NCI-H526 (cell line): Measurements from ENCODE around the gene NOTCH2.

Experiments used
- DNase-seq, 2 experiments: peaks; one replicate each; lab custom pipeline; 2025; lab: John Stamatoyannopoulos, UW

The NOTCH2 gene

DNA sequence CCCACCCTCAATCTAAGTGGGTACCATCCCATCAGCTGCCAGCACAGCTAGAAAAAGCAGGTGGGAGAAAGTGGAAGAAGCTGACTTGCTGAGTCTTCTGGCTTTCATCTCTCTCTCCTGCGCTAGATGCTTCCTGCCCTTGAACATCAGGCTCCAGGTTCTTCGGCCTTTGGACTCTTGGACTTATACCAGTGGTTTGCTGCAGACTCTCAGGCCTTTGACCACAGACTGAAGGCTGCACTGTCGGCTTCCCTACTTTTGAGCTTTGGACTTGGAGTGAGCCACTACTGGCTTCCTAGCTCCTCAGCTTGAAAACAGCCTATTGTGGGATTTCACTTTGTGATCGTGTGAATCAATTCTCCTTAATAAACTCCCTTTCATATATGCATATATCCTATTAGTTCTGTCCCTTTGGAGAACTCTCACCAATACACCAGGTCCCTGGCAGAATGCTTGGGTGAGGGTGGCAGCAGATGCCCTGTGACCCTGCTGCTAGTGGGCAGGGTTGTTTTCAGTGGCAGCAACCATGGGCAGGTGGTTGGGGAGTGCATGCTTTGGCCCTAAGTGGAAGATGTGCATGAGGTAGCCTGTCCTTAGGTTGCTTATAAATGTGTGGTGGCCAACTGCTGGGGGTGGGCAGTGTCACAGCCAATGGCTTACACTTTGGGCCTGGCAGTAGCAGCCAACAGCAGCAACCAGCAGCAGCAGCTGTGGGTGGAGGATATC lies 162.4 kb downstream of the NOTCH2 start:
- DNase-seq: no peak

- DNase-seq: no peak
Observed at GRCh38 chr1:119903443-119903835, 166.0 kb downstream of the NOTCH2 start.

- no peak for DNase-seq
Observed at GRCh38 chr1:119902775-119903442, 166.6 kb downstream of the NOTCH2 start.

- DNase-seq: peak; percentile 84 to 87
Observed at GRCh38 chr1:119898981-119899720, 170.3 kb downstream of the NOTCH2 start.

GRCh38 chr1:119898530-119898929 lies 170.9 kb downstream of the NOTCH2 start:
- peak in 1 of 2 experiments; percentile 45 for DNase-seq

- DNase-seq: no peak
Observed at GRCh38 chr1:119896303-119896702, 173.2 kb downstream of the NOTCH2 start, which contains the start of gene ADAM30. Gene ADAM30, minus strand, starts transcription at chr1:119896515. Its CDS starts 179 bp downstream, at chr1:119896336.

GRCh38 chr1:119895102-119895501 lies 174.4 kb downstream of the NOTCH2 start:
- DNase-seq: no peak

DNA sequence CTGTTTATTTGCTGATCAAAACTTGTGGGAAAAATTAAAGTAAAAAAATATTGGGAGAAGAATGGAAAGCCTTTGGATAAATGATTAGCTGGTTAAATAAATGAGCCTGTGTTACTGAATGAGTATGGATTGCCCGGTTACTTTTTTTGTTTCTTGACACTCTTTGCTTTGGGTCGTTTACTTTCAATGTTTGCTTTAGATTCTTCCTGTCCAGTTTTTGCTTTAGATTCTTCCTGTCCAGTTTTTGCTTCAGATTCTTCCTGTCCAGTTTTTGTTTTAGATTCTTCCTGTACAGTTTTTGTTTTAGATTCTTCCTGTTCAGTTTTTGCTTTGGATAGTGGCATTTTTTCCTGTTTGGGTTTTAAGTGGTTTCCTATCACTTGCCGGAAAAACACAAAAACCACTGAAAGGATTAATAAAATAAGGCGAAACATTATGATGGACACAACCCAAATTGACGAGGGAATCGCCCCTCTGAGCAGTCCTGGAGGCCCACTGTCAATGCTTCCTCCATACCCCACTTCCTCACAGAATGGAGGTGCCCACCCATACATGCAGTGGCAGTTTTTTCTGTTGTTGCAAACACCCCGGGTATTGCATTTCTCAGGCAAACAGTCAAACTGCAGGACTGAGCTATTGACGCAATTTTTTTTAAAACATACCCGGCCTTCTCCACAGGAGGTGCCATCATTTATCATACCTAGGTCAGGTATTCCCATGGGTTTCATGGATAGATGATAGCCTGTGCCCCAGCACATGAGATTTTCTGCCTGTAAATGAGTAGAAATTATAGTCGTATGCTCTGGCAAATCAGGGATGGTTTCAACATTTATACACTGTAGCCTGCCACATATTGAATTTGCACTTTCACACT lies 175.4 kb downstream of the NOTCH2 start:
- DNase-seq: no peak

- DNase-seq: peak in 1 of 2 experiments; percentile 18
Observed at GRCh38 chr1:119893238-119893791, 176.1 kb downstream of the NOTCH2 start.

DNA sequence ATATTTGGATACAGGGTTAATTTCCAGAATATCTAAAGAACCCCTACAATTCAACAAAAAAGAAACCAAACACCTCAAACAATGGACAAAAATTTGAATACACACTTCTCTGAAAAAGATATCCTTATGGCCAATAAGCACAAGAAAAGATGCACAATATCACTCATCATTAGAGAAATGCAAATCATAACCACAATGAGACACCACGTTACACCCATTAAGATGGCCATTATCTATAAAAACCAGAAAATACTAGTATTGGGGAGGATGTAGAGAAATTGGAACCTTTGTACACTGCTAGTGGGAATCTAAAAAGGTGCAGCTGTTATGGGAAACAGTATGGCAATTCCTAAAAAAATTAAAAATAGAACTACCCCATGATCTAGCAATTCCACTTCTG lies 178.1 kb downstream of the NOTCH2 start:
- DNase-seq: no peak

DNA sequence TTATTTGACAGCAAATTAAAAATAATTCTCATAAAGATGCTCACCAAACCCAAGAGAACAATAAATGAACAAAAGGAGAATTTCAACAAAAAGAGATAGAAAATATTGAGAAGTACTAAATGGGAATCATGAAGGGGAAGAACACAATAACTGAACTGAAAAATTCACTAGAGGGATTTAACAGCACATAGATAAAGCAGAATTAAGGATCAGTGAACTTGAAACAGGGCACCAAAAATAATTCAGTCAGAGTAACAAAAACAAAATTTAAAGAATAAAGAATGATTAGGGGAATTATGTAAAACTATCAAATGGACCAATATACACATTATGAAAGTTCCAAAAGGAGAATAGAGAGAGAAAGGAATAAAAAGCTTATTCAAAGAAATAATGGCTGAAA lies 181.0 kb downstream of the NOTCH2 start:
- no peak for DNase-seq

GRCh38 chr1:119887427-119887826 lies 182.0 kb downstream of the NOTCH2 start:
- DNase-seq: no peak

DNA sequence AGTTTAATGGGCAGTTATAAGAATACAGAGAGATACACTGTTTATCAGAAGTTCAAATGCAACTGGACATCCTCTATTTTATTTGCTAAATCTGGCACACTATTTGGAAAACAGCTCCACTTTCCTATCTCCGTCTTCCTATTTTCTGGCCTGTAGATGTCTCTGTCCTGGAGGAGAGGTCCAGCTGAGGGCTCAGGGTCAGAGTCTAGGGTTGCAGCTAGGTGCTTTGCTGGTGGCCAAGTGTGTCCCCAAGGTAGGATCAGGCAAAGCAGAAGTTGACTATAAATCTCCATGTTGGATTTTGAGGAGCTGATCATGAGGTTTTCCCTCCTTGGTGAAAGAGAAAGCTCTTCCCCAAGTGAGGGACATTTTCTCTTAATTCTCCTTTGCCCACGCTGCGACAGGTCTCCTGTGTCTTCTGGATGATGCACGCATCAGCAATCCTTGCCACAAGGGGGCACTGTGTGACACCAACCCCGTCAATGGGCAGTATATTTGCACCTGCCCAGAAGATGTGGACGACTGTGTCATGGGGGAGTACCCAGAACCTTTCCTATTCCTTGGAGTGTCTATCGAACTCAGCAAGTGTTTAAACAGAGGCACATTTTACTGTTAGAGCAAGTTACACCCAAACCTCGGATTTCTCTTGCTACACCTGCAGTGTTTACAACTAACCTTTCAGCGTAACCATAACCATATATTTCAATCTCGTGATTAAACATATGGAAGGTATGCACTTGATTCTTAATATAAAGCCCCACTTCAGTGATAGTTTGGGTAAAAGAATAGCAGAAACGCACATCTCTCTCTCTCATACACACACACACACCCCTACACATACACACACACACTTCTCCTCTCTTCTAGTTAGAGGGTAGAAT lies 183.3 kb downstream of the NOTCH2 start:
- peak; percentile 33 to 78 for DNase-seq

- no peak for DNase-seq
Observed at GRCh38 chr1:119884711-119885110, 184.8 kb downstream of the NOTCH2 start.

GRCh38 chr1:119883826-119884225 lies 185.6 kb downstream of the NOTCH2 start:
- no peak for DNase-seq

- no peak for DNase-seq
Observed at GRCh38 chr1:119882132-119883049, 187.1 kb downstream of the NOTCH2 start.

DNA sequence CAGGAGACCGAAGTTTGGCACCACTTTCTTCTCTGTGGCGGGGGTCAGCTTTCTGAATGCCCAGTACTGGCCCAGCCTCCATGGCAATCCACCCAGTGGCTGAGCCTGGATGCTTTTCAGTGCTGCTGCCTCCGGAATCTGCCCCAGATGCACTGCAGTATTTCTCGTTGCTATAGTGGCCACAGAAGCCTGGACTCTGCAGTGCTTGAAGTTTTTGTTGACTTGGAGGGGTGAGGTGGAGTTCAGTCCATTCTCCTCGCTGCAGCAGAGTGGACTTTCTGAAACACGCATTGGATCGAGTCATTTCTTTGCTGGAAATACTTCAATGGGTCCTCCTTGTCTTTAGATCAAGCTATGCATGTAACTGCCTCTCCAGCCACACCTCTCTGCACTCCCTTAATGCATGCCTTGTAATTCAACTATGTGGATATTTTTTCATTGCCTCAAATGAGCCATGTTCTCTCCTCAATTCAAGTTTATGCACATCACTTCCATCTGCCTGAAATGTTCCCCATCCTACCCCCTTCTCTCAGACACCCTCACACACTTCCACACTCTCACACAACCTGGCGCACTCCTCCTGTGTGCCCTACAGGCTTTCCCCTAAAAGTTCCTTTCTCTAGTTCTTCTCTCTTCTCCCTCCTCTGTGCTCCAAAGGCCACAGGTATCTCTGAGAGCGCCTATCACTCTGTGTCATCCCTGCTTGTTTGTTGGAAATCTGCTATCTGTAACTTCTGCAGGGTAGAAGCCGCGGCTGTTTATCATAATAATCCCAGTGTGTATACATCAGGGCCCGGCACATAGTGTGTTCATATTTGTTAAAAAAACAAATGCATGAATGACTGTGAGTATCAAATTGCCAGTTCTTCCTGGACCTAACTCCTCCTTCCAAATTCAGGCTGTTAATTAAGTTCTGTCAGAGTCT lies 189.7 kb downstream of the NOTCH2 start:
- DNase-seq: no peak

DNA sequence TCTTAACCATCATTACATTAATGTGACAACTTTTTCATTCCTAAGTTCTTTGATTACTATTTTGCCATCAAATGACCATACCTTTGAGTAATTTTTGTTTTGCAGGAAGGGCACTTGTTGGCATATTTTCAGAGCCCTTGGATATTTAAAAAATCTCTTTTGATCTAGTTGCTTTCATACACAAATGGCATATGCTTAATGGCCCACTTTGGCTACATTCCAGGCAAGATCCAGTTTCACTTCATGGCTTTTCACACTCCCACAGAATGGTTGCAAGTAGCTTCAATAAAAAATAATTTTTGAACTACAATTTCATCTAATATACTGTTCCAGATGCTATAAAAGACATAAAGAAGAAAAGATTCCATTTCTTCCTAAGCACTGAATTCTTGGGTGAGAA lies 191.3 kb downstream of the NOTCH2 start:
- DNase-seq: no peak
